Endodermal cell (in vitro differentiated cells): ENCODE measurements around the gene GJC2. TPM values are rescaled to one million over a fixed set of nuclear protein-coding genes. Genes with fewer than 3 reads are reported as not detected.

Experiments used
- DNase-seq: peaks from one replicate; pipeline ENCODE4 v3.0.0-alpha.2; 2017
- H3K27ac ChIP-seq: 2 replicates; pipeline ENCODE4 v1.5.1; 2013; ENCODE audit warnings: mild to moderate bottlenecking, low read depth, low read length, moderate library complexity
- H3K27me3 ChIP-seq: 2 replicates; pipeline ENCODE4 v1.6.1; 2013; ENCODE audit warnings: mild to moderate bottlenecking, low read length, moderate library complexity; ENCODE audit not compliant: insufficient read depth, control insufficient read depth, poor library complexity, severe bottlenecking
- H3K36me3 ChIP-seq: 2 replicates; pipeline ENCODE4 v1.7.0; 2013; ENCODE audit warnings: mild to moderate bottlenecking, low read length, moderate library complexity; ENCODE audit not compliant: control insufficient read depth, insufficient read depth
- H3K4me1 ChIP-seq: one replicate; pipeline ENCODE4 v1.7.0; 2013; ENCODE audit warnings: low read length; ENCODE audit not compliant: control insufficient read depth, insufficient read depth
- H3K4me3 ChIP-seq: 2 replicates; pipeline ENCODE4 v1.5.1; 2013; ENCODE audit warnings: mild to moderate bottlenecking, low read length, moderate library complexity
- H3K9ac ChIP-seq: 2 replicates; pipeline ENCODE4 v1.6.1; 2013; ENCODE audit warnings: mild to moderate bottlenecking, low read length, moderate library complexity; ENCODE audit not compliant: poor library complexity, severe bottlenecking; ENCODE audit errors: extremely low read depth
- H3K9me3 ChIP-seq: 2 replicates; pipeline ENCODE4 v1.6.1; 2013; ENCODE audit warnings: mild to moderate bottlenecking, low read length, moderate library complexity; ENCODE audit not compliant: control insufficient read depth
- H3K27ac Mint-ChIP-seq: 2 replicates; pipeline ENCODE4 v1.8.0; 2020; ENCODE audit warnings: mixed read lengths
- H3K27me3 Mint-ChIP-seq: 2 replicates; pipeline ENCODE4 v1.8.0; 2021; ENCODE audit warnings: mild to moderate bottlenecking, mixed read lengths; ENCODE audit not compliant: insufficient read depth
- H3K36me3 Mint-ChIP-seq: 2 replicates; pipeline ENCODE4 v1.8.0; 2020; ENCODE audit warnings: low read depth, mixed read lengths
- H3K4me1 Mint-ChIP-seq: 2 replicates; pipeline ENCODE4 v1.8.0; 2020; ENCODE audit warnings: mixed read lengths
- H3K4me3 Mint-ChIP-seq: 2 replicates; pipeline ENCODE4 v1.8.0; 2020; ENCODE audit warnings: mild to moderate bottlenecking, moderate library complexity, mixed read lengths
- H3K9me3 Mint-ChIP-seq: 2 replicates; pipeline ENCODE4 v1.8.0; 2020; ENCODE audit warnings: mild to moderate bottlenecking, mixed read lengths
- CTCF ChIP-seq: fragments of 200-600 bp; sonication (generic); conservative IDR thresholded peaks from 2 replicates; pipeline ENCODE4 v1.5.0; 2021; ENCODE audit warnings: antibody characterized with exemption, mild to moderate bottlenecking
- WGBS, 2 experiments: methylation state at CpG; one replicate each; pipeline versions ENCODE4 v1.1.5 to v1.1.7; 2013; ENCODE audit warnings: missing lambda C conversion rate in 2 of 2, mixed read lengths in 1 of 2; ENCODE audit not compliant: insufficient coverage in 1 of 2, insufficient read length in 1 of 2; 5-methylcytosine and 5-hydroxymethylcytosine counted together
- total RNA-seq, 2 donors: library from RNA; stranded (reverse); fragmentation: NEBNext Ultra II Directional in 1 of 2; extraction: Animal tissue kit (Norgen Biotek cat#: 25700) in 1 of 2; gene quantifications; 2 replicates in 1 of 2; 3 replicates in 1 of 2; pipeline ENCODE4 v1.2.1, GENCODE V29; 2021

The GJC2 gene
- total RNA-seq, 2 donors from 2014 or later, result 0.53 to 0.60 TPM

GRCh38 chr1:228112167-228112566 is 37.6 kb upstream of the GJC2 start:
- H3K27ac ChIP-seq, result no peak overlapping the region
- no peak overlapping the region for H3K4me3 Mint-ChIP-seq
- H3K4me3 ChIP-seq, result no peak overlapping the region
- H3K27me3 ChIP-seq, result no peaks in the 10 kb centered on the region
- peaks cover 5% of the 10 kb centered on the region for H3K4me1 ChIP-seq
- DNase-seq, result no peak
- H3K36me3 ChIP-seq, result peaks cover 6% of the 10 kb centered on the region
- H3K4me1 Mint-ChIP-seq, result peaks cover 12% of the 10 kb centered on the region
- peaks cover 30% of the 10 kb centered on the region for H3K9me3 ChIP-seq
- peaks cover 6% of the 10 kb centered on the region for H3K36me3 Mint-ChIP-seq
- no peak overlapping the region for H3K9ac ChIP-seq
- H3K27me3 Mint-ChIP-seq, result peaks cover 4% of the 10 kb centered on the region
- 90 to 94% methylated on average over 7 of the region's 7 CpGs for WGBS, 2 experiments
- no peak for TF ChIP-seq CTCF
- H3K9me3 Mint-ChIP-seq, result peaks cover 27% of the 10 kb centered on the region
- no peak overlapping the region for H3K27ac Mint-ChIP-seq

GRCh38 chr1:228112617-228113016 is 37.1 kb upstream of the GJC2 start:
- peaks cover 4% of the 10 kb centered on the region for H3K36me3 Mint-ChIP-seq
- WGBS, 2 experiments, result 81 to 100% methylated on average over 1 of the region's 1 CpG

GRCh38 chr1:228114827-228115226 is 34.9 kb upstream of the GJC2 start:
- no peak for DNase-seq
- Histone ChIP-seq H3K9me3 (peaks cover 56% of the 10 kb centered on the region), H3K4me1 (peaks cover 3% of the 10 kb centered on the region), H3K36me3 (no peaks in the 10 kb centered on the region), H3K27ac (no peak overlapping the region), H3K27me3 (no peaks in the 10 kb centered on the region), H3K9ac (no peak overlapping the region), H3K4me3 (no peak overlapping the region)
- WGBS, 2 experiments, result 95 to 100% methylated on average over 1 to 2 of the region's 3 CpGs
- Mint-ChIP-seq H3K27me3 (peaks cover 6% of the 10 kb centered on the region), H3K27ac (no peak overlapping the region), H3K36me3 (peaks cover 8% of the 10 kb centered on the region), H3K9me3 (peaks cover 51% of the 10 kb centered on the region), H3K4me1 (peaks cover 11% of the 10 kb centered on the region), H3K4me3 (no peak overlapping the region)
- TF ChIP-seq CTCF, result no peak

More at GRCh38 chr1:228112617-228113016, 37.1 kb upstream of the GJC2 start:
- Histone ChIP-seq H3K27ac (no peak overlapping the region), H3K27me3 (no peaks in the 10 kb centered on the region), H3K9me3 (peaks cover 34% of the 10 kb centered on the region), H3K4me3 (no peak overlapping the region), H3K4me1 (peaks cover 5% of the 10 kb centered on the region), H3K36me3 (peaks cover 2% of the 10 kb centered on the region), H3K9ac (no peak overlapping the region)
- Mint-ChIP-seq H3K27ac (no peak overlapping the region), H3K27me3 (peaks cover 4% of the 10 kb centered on the region), H3K4me1 (peaks cover 12% of the 10 kb centered on the region), H3K9me3 (peaks cover 31% of the 10 kb centered on the region), H3K4me3 (no peak overlapping the region)
- no peak for TF ChIP-seq CTCF
- no peak for DNase-seq
